SKM-1 (cell line): Measurements from ENCODE around the gene CCNY.
"Not testable (repeated sequence)": the region's sequence is repeated elsewhere in the genome, so short reads cannot be mapped to it uniquely, and the experiment has no call there.

Experiments used
- DNase-seq: peaks from one replicate; lab custom pipeline; 2025; ENCODE audit not compliant: unreplicated experiment; lab: John Stamatoyannopoulos, UW

CCNY gene

DNA sequence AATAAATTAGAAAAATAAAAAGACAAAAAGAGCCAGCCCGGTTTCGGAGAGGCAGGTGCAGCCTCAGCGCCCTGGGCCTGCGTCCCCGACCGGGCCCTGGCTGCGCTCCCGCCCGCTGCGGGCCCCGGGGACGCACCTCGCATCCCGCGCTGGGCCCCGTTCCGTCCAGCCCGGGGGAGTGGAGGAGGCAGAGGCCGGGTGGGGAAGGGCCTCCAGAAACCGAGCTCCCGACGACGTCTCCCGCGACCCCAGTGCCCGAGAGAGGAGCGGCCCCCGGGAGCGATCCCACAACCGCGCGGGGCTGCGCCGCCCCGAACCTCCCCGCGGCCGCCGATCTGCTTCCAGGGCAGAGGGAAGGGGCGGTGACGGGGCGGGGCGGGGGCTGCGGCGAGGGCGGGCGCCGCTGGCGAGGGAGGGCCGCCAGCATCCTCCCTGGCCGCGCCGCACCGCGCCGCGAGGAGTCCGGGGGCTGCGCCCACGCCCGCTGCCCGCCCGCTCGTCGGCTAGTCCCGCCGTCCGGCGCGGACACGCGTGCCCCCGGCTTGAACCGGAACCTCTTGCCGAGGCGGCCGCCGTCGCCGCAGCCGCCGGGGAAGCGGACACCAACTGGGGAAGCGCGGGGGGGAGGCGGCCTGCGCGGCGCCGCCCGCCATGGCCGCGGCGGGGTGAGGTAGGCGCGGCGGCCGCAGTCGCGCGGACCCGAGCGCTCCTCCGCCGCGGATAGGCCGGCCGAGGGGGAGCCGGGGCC lies at the start of gene CCNY:
Gene CCNY (plus strand): TSS at position 426 of the 748 bp plus-strand sequence. CDS start 545 bp downstream, outside the sequence.
- no peak for DNase-seq

DNA sequence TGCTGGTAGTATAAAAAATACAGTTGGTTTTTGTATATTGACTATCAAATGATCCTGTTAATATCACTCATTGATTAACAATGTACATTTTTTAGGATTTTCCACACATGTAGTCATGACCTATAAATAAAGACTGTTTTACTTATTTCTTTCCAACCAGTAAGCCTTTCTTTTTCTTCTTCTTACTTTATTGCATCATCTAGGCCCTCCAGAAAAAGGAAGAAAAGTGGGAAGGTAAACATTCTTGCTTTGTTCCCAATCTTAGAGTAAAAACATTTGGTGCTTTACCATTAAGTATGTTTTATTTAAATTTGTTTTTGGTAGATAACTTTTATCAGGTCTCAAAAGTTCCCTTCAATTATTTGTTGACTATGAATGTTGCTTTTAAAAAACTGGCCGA lies 47.1 kb upstream of the CCNY start:
- no peak for DNase-seq

DNA sequence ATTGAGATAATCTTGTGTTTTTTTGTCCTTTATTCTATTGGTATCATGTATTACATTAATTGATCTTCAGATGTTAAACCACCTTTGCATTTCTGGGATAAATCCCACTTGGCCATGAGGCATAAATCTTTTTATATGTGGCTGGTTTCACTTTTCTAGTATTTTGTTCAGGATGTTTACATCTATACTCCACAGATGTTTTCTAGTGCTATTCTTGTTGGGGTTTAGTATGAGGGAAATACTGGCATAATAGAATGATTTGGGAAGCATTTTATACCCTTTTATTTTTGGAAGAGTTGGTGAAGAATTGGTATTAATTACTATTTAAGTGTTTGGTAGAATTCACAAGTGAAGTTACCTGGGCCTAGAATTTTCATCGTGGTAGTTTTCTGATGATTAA lies 41.8 kb upstream of the CCNY start:
- no peak for DNase-seq

DNA sequence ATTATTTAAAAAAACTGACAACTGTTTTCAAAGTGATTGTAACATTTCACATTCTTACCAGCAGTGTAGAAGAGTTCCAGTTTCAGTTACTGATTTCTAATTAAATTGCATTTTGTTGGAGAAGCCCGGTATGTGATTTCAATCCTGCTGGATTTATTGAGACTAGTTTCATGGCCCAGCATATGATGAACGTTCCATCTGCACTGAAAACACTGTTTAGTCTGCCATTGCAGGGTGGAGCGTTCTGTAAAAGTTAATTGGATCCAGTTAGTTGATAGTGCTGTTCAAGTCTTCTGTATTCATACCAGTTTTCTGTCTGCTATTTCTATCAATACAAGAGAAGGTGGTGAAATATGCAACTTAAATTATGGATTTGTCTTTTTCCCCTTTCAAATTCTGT lies 37.3 kb upstream of the CCNY start:
- no peak for DNase-seq

DNA sequence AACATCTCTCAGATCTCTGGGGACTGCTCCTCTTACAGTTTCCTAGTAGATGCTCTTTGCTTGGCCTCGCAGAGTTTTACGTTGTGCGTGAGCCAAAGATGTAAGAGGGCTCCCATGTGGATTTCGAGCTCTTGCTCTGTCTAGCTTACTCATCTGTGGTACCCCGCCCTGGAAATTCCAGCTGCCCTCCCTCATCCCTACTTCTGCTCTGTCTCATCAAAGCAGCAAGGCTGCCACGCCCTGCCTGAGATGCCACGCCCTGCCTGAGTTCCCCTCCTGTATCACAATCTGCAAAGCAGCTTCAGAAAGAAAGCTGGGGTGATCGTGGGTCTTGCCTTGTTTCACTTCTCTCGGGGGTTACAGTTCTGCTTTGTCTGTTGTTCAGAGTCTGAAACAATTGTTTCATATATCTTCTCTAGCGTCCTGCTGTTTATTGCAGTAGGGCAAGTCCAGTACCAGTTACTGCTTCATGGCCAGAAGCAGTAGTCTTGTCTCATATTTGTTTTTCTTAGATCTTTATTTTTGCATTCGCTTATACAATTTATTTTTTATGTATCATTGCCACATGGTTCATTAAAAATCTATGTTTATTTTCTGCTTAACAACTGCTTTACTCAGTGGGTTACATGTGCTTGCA lies 36.1 kb upstream of the CCNY start:
- no peak for DNase-seq

DNA sequence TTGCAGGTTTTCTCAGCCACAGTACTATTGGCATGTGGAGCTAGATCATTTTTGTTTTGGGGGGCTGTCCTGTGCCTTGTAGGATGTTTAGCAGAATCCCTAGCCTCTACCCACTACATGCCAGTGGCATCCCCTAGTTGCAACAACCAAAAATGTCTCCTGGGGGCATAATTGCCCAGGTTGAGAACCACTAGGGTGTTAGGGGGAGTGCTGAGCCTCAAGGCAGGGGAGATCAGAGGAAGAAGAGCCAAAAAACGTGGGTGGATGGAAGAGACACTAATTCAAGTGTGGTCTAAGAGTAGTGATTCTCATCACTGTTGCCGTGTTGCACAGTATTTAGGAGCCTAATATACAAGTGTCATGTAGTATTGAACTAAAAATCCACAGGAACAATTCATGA lies 31.7 kb upstream of the CCNY start:
- no peak for DNase-seq

DNA sequence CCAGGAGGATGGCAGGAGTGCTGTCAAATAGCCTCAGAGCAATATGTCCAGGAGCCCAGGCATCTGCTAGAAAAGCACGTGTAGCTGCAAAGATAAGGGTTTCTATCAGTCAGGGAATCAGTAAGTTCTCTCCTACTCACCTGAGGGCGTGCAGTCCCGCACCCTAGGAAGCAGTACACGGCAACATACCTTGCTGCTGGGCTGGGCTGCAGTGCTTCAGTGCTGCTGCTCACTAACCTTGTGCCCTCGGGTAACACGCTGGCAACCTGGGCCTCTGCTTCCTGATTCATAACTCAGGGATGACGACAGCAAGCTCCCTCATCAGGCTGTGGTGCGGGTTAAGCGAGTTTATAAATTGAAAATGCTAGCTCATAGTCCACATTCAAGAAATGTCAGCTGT lies 29.5 kb upstream of the CCNY start:
- no peak for DNase-seq

DNA sequence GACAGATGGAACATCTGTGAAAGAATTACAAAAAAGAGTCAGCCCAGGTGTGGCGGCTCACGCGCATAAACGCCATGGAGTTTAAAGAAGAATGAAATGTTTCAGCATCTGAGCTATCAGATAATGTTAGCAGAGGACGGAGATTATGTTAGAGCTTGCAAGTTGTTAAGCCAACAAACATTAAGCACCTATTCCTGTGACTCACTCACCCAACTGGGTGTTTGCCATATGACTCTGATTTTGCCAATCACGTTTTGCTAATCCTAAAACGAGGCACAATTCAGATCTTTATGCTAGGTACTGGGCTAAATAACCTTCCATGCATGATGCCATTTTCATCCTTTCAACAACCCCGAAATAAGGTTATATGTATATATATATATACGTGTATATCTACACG lies 29.0 kb upstream of the CCNY start:
- no peak for DNase-seq

DNA sequence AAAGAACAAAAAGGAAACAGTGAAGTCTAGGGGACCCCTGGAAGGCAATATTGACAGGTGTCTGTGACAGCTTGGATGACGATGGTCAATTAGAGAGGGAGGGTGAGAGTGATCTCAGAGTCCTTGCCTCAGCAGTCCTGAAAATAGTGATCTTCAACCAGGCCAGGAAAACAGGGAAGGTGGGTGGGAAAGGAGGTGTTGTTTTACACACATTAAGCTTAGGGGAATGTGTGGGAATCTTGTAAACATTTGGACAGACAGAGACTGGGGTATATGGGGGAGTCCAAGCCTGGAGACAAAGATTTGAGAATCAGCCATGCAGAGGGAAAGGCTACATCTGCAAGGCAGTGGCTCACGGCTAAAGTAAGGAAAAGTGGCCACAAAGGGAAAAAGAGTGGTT lies 27.5 kb upstream of the CCNY start:
- no peak for DNase-seq

DNA sequence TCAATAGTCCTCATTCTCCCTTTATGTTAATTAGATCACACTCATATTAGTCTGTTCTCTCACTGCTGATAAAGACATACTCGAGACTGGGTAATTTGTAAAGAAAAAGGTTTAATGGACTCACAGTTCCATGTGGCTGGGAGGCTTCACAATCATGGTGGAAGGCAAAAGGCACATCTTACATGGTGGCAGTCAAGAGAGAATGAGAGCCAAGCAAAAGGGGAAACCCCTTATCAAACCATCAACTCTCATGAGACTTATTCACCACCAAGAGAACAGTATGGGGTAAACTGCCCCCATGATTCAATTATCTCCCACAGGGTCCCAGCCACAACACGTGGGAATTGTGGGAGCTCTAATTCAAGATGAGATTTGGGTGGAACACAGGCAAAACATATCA lies 22.2 kb upstream of the CCNY start:
- DNase-seq, result not testable (repeated sequence)

DNA sequence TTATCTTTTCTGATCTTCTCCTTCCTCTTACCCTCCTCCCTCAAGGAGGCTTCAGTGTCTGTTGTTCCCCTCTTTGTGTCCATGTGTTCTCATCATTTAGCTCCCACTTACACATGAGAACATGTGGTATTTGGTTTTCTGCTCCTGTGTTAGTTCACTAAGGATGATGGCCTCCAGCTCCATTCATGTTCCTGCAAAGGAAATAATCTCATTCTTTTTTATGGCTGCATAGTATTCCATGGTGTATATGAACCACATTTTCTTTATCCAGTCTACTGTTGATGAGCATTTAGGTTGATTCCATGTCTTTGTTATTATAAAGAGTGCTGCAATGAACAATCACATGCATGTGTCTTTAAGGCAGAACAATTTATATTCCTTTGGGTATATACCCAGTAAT lies 21.1 kb upstream of the CCNY start:
- not testable (repeated sequence) for DNase-seq

DNA sequence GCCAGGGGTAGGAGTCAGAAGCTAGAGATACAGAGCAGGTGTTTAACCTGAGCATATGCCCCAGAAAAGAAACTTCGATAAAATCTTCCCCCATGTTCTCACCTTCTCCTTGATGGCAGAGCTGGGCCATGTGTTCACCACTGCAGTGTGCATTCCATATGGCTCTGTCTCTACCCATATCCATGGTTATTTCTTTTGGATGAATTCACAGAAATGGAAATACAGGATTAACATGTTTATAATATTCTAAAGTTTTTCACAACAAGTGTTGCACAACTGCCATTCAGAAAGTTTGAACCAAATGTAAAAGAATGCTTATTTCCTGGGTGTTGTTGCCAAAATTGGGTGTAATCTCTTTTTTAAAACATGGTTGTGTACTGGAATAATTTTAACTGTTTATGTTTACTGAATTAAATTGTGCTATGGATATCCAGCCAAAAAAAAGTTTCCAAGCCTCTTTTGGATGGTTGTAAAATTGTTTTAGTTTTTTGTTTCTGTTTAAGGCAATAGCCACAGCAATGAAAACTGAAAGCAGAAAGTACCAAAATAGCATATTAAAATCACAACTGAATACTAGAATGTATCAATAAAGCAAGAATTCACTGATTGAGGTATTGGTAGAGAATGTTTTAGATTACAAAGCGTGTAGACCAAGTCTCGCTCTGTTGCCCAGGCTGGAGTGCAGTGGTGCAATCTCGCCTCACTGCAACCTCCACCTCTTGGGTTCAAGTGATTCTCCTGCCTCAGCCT lies 19.9 kb upstream of the CCNY start:
- no peak for DNase-seq

DNA sequence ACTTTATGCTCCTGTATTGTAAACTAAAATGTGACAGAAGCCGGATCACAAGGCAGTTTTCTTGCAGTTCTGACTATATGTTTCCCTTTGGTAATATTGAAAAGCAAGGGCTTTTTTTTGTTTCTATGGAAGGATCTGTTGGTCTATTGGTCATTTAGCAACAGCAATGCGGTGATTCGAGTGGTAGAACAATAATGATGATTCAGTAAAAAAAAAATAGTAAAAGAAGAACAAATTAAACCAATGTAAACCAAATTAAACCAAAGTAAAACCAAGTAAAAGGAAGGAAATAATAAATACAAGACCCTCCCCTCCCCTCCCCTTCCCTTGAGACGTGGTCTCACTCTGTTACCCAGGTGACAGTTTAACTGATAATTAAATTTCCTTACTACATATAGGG lies 17.8 kb upstream of the CCNY start:
- no peak for DNase-seq

DNA sequence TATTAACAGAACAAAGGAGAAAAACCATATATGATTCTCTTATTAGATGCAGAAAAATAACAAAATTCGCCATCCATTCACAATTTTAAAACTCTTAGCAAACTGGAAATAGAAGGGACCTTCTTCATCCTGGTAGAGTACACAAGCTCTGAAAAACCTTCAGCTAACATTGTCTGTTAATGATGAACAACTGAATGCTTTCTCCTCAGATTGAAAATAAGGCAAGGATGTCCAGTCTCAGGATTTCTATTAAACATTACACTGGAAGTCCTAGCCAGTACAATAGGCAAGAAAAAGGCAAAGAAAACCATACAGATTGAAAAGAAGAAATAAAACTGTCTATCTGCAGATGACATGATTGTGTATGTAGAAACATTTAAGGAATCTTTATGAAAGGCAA lies 16.0 kb upstream of the CCNY start:
- DNase-seq, result no peak

DNA sequence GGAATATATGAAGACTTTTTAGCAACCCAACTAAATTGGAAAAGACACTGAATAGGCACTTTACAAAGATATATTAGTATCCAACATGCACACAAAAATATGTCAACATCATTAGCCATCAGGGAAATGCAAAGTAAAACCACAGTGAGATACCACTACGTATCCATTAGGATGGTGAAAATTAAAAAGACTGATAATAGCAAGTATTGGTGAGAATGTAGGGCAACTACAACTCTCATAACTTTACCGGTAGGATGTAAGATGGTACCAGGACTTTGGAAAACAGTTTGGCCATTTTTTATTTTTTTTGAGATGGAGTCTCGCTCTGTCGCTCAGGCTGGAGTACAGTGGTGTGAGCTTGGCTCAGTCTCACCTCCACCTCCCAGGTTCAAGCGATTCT lies 13.7 kb upstream of the CCNY start:
- DNase-seq, result no peak

DNA sequence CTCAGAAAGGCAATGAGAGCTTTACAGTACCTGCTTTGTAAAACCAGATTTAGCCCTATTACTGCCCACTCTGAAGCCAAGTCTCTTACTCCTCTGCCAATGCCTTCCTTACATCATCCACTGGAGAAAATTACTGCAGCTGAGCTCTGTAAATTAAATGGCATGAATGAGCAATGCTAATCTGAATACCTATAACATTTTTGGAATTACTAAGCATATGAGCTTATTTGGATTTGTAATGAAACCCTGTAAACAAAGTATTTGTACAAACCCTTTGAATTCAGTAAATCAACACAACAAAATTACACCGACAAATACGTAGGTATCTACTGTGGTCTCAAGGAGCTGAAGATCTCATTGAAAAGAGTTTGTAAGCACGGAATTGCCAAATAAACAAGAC lies 12.1 kb upstream of the CCNY start:
- DNase-seq, result no peak

DNA sequence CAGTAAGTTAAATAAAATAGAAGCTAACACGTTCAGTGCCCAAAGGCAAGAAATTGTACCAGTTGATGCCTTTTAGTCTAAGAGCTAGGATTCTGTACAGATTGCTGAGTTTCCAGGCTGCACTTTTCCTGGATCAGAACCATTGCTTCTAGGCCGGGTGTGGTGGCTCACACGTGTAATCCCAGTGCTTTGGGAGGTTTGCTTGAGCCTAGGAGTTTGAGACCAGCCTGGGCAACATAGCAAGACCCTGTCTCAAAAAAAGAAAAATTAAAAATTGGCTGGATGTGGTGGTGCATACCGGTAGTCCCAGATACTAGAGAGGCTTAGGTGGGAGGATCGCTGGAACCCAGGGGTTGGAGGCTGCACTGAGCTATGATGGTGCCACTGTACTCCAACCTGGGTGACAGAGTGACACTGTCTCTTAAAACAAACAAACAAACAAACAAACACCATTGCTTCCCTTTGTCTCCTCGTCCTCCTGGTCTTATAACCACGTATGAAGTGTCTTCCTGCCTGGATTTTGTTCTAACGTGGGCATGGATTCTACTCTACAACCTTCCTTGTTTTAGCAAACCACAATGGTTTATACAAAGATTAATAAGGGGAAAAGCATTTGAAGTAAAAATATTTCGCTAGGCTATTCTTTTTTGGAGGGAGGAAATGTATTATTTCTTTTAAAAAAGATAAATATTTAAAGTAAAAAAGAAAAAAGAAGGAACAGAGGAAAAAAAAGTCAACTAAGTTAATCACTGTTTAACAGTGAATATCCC lies 9.7 kb upstream of the CCNY start:
- no peak for DNase-seq

DNA sequence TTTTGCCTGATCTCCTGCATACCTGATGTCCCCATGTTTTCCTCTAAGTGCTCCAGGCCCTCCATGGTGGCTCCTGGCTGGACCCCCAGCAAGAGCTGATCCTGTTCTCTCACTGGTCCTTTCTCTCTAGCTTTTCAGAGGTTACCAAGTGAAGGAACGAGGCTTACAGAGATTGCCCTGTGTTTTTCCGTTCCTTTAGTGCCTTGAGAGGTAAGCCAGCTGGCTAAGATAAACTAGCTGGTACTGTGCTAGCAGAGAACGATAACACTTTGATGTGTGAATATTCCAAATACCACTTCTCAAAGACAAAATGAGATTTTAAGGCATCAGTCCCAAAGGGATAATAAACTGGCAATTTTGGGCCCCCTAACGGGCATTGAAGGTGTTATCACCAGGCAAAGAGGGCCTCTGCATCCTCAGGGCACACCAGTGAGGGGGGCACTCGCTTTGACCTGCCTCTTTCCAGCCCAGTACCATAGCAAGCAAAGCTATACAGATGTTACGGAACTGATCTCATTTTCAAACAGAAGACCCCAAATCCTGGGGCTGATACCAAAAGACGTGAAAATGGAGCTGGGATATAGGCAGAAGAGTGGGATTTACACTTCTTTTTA lies 8.4 kb upstream of the CCNY start:
- DNase-seq, result no peak

DNA sequence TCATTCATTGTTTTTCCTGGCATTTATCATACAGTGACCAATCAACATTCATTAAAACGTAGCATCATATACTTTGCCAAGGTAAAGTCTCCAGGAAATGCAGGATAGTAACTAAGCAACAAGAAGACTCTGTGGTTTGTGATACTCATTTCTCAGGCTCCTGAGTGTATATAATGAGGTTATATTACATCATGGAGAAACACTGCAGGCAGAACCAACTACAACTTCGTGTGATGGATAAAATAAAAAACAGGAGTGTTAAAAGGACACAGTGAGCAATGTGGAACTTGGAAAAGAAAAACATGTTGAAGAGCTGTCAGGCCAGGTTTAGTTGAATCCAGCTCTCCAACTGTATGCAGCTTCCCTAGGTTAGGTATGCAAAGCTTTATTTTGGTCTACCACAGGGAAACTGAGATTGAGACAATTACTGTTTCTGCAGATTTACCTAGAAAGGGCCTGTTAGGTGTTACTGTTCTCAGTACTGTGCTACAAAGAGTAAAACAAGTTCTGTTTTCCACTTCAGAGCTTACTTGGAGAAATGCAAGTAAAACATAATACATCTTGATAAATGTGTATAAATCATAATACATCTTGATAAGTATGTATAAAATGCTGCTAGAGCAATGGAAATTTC lies 7.8 kb upstream of the CCNY start:
- DNase-seq, result no peak

DNA sequence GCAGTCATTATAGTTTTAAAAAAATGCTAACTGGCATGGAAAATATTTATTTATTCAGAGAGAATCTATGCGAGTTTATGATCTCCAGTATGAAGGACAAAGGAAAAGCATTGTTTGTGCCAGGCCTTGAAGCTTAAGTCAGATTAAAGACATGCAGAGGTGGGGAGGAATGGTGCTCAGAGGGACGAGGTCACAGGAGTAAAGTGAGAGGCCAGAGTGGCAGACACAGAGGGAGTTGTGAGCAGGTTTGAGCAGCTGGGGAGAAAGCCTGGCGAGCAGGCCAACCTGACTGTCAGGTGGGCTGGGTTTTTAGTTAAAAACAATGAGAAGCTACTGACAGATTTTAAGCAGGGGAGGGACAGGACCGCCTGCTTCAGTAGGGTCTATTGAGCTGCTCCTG lies 6.8 kb upstream of the CCNY start:
- no peak for DNase-seq
